Activated T-helper 1 cell treated with anti-CD3 and anti-CD28 coated beads, Interleukin-12 subunit alpha, Interleukin-12 subunit beta, Interleukin-2, Interleukin-4 antibody, amounts not matched to agents 30 ng/mL and 10 ng/mL and 1 ng/mL, durations not matched to agents 14 hours and 24 hours and 36 hours (primary cell): Measurements from ENCODE around the gene DUS2. TPM values are rescaled to one million over a fixed set of nuclear protein-coding genes. Genes with fewer than 3 reads are reported as not detected.
A peak's percentile ranks its signal among the peaks of the same experiment; 100 is the strongest.
"Not testable (repeated sequence)": the region's sequence is repeated elsewhere in the genome, so short reads cannot be mapped to it uniquely, and the experiment has no call there.

Experiments used
- DNase-seq: peaks from one replicate; pipeline ENCODE4 v3.0.0; 2021; ENCODE audit warnings: low spot score
- H3K27ac Mint-ChIP-seq: one replicate; pipeline ENCODE4 v1.8.0; 2021; ENCODE audit warnings: mild to moderate bottlenecking, mixed read lengths
- H3K27me3 Mint-ChIP-seq: one replicate; pipeline ENCODE4 v1.8.0; 2022; ENCODE audit warnings: mild to moderate bottlenecking, moderate library complexity, mixed read lengths; ENCODE audit not compliant: insufficient read depth
- H3K36me3 Mint-ChIP-seq: one replicate; pipeline ENCODE4 v1.8.0; 2021; ENCODE audit warnings: low read depth, mixed read lengths
- H3K4me1 Mint-ChIP-seq: one replicate; pipeline ENCODE4 v1.8.0; 2021; ENCODE audit warnings: low read depth, mixed read lengths
- H3K4me3 Mint-ChIP-seq: one replicate; pipeline ENCODE4 v1.8.0; 2021; ENCODE audit warnings: mild to moderate bottlenecking, moderate library complexity, mixed read lengths
- H3K9me3 Mint-ChIP-seq: one replicate; pipeline ENCODE4 v1.8.0; 2021; ENCODE audit warnings: mixed read lengths
- intact Hi-C: fragments of 100-400 bp; cut with micrococcal nuclease; formaldehyde crosslinking; loops from one replicate; pipeline ENCODE4 v1.15.1; 2024
- total RNA-seq: library from RNA; stranded (reverse); gene quantifications from 2 replicates; pipeline ENCODE4 v1.2.3, GENCODE V29; 2022

DUS2 gene
- total RNA-seq, 1 donor from 2014 or later: 34.7 TPM

DNA sequence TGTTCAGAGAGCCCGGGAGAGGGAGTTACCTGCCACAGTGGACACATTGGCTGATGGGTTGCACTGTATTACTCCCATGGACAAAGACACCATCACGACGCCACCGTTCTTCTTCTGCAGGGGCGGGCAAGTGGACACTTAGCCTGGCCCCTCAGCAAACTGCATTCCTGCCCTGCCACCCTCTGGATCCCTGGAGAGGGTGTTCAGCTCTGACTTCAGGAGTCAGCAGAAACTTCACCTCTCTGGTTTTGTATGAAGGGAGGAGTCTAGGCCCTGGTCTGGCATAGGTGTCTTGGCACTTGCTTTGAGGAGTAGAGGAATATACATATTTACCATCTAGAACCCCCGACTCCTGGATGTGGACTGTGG is 33.1 kb upstream of the DUS2 start:
- H3K4me1 Mint-ChIP-seq: peaks cover 14% of the 10 kb centered on the region
- intact Hi-C loops: no loop called here

GRCh38 chr16:67992661-67993206 is 30.4 kb upstream of the DUS2 start:
- H3K4me3 Mint-ChIP-seq: no peak overlapping the region
- intact Hi-C loops: loop anchor here (1.0 kb wide), 6 partner anchors 8 to 237 kb away; partner anchors contain the start of genes DDX28, DUS2 and SLC12A4
- H3K4me1 Mint-ChIP-seq: peaks cover 22% of the 10 kb centered on the region
- H3K27ac Mint-ChIP-seq: peak overlapping the region; percentile 48
- DNase-seq: no peak
- H3K27me3 Mint-ChIP-seq: no peaks in the 10 kb centered on the region
- H3K36me3 Mint-ChIP-seq: no peaks in the 10 kb centered on the region
- H3K9me3 Mint-ChIP-seq: no peaks in the 10 kb centered on the region

More for the DNA sequence above, 33.1 kb upstream of the DUS2 start:
- H3K27ac Mint-ChIP-seq: no peak overlapping the region
- no peaks in the 10 kb centered on the region for H3K36me3 Mint-ChIP-seq
- no peak overlapping the region for H3K4me3 Mint-ChIP-seq
- no peaks in the 10 kb centered on the region for H3K27me3 Mint-ChIP-seq
- DNase-seq: no peak
- no peaks in the 10 kb centered on the region for H3K9me3 Mint-ChIP-seq

DNA sequence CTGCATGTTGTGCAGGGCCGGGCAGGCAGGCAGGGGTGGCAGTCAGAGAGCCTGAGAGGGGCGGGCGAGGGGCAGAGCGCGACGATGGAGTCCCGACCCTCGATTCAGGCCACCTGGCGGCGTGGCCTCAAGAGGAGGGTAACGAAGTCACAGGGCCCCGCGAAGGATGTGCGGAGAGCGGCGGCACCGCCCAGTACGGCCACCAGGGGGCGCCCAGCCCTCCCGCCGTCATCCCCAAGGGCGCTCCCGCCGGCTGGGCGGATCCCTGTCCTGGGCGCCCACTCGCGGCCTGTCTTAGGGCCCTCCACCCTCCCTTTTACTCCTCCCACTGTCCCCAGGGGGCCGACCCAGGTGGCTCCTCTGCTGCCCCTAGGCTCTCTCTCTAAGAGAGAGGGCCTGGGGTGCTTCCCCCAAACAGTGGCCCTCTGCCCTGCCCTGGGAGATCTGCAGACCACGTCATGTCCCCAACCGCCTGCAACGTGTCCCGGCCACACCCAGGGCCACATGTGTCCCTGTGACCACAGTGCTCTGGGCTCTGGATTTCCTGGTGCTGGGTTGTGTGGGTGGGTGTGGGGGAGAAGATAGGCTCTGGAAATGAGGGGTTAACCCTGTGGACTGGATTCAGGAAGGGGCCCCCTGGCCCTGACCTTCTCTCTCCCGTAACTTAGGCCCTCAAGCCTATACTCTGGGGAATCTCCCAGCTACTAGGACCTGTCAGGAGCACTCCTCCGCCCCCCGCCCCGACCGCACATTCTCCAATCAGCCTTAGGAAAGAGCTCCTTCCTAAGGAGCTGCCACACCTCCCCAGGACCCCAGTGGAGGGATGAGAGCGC is 29.7 kb upstream of the DUS2 start:
- Mint-ChIP-seq H3K36me3 (no peaks in the 10 kb centered on the region), H3K9me3 (no peaks in the 10 kb centered on the region), H3K4me1 (peaks cover 22% of the 10 kb centered on the region), H3K27ac (peak overlapping the region; percentile 95), H3K4me3 (peak overlapping the region; percentile 76), H3K27me3 (no peaks in the 10 kb centered on the region)
- DNase-seq: peak; percentile 81
- intact Hi-C loops: loop anchor here (1.0 kb wide), 6 partner anchors 9 to 236 kb away; partner anchors contain the start of genes DDX28, DUS2 and SLC12A4

DNA sequence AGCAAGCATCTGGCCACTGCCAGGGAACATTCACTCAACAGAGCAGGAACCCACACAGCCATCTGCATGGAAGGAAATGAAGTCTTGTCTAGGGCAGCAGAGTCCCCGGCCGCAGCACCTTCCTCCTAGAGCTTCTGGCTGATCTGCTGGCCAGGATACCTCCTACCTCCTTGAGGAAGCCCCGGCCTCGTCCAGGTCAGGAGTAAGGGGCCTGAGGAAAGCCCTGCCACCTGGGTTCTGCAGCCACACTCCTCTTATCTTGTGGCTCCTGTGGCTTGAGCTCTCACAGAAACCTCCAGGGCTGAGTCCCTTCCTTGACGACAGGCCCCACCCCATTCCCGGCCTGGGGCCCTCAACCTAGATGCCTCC is 29.1 kb upstream of the DUS2 start:
- H3K27me3 Mint-ChIP-seq, DNase-seq, intact Hi-C loops, H3K36me3 Mint-ChIP-seq, H3K9me3 Mint-ChIP-seq: not testable (repeated sequence)
- Mint-ChIP-seq H3K27ac (peak overlapping the region; percentile 95), H3K4me1 (peaks cover 26% of the 10 kb centered on the region), H3K4me3 (peak overlapping the region; percentile 76)

GRCh38 chr16:67995423-67995822 is 27.7 kb upstream of the DUS2 start:
- Mint-ChIP-seq H3K4me3 (peak overlapping the region; percentile 37), H3K27me3 (no peaks in the 10 kb centered on the region), H3K9me3 (no peaks in the 10 kb centered on the region), H3K4me1 (peaks cover 40% of the 10 kb centered on the region), H3K27ac (peak overlapping the region; percentile 77), H3K36me3 (peaks cover 2% of the 10 kb centered on the region)
- intact Hi-C loops: no loop called here
- no peak for DNase-seq

DNA sequence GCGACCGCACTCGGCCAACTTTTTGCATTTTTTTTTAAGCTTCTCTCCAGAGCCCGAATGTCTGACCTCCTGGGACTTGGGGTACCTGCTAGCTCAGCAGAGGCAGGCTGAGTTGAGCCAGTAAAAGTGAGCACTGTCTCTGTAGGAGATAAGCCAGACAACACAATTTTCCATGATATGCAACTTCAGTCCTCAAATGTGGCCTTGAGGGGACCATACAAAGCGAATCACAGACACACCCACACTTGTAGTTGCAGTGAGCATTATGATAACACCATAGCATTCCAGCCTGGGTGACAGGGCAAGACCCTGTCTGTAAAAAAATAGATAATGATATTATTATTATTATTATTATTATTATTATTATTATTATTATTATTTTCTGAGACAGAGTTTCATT is 26.4 kb upstream of the DUS2 start:
- no peak for DNase-seq
- intact Hi-C loops: no loop called here
- H3K9me3 Mint-ChIP-seq: no peaks in the 10 kb centered on the region
- peaks cover 43% of the 10 kb centered on the region for H3K4me1 Mint-ChIP-seq
- H3K27ac Mint-ChIP-seq: no peak overlapping the region
- H3K4me3 Mint-ChIP-seq: no peak overlapping the region
- H3K36me3 Mint-ChIP-seq: peaks cover 2% of the 10 kb centered on the region
- no peaks in the 10 kb centered on the region for H3K27me3 Mint-ChIP-seq

GRCh38 chr16:67998231-67998778 is 24.8 kb upstream of the DUS2 start:
- H3K4me3 Mint-ChIP-seq, H3K9me3 Mint-ChIP-seq, DNase-seq, H3K36me3 Mint-ChIP-seq, H3K27me3 Mint-ChIP-seq, intact Hi-C loops: not testable (repeated sequence)
- H3K27ac Mint-ChIP-seq: peak overlapping the region; percentile 94
- H3K4me1 Mint-ChIP-seq: peaks cover 43% of the 10 kb centered on the region

GRCh38 chr16:67998779-67999688 is 24.1 kb upstream of the DUS2 start, which contains the start of gene DPEP2:
DPEP2 (minus strand) TSS chr16:67999484; CDS start chr16:67993212, 6,272 bp downstream.
- H3K27me3 Mint-ChIP-seq, H3K36me3 Mint-ChIP-seq, intact Hi-C loops, H3K9me3 Mint-ChIP-seq: not testable (repeated sequence)
- DNase-seq: peak; percentile 44
- Mint-ChIP-seq H3K27ac (peak within 1 kb of the TSS; percentile 94), H3K4me3 (peak within 1 kb of the TSS; percentile 85), H3K4me1 (peaks cover 36% of the 10 kb centered on the region)

GRCh38 chr16:67999985-68000384 is 23.1 kb upstream of the DUS2 start:
- H3K9me3 Mint-ChIP-seq: no peaks in the 10 kb centered on the region
- peaks cover 34% of the 10 kb centered on the region for H3K4me1 Mint-ChIP-seq
- peaks cover 2% of the 10 kb centered on the region for H3K36me3 Mint-ChIP-seq
- no peak for DNase-seq
- no peaks in the 10 kb centered on the region for H3K27me3 Mint-ChIP-seq
- H3K27ac Mint-ChIP-seq: peak overlapping the region; percentile 94
- H3K4me3 Mint-ChIP-seq: peak overlapping the region; percentile 85
- intact Hi-C loops: no loop called here

DNA sequence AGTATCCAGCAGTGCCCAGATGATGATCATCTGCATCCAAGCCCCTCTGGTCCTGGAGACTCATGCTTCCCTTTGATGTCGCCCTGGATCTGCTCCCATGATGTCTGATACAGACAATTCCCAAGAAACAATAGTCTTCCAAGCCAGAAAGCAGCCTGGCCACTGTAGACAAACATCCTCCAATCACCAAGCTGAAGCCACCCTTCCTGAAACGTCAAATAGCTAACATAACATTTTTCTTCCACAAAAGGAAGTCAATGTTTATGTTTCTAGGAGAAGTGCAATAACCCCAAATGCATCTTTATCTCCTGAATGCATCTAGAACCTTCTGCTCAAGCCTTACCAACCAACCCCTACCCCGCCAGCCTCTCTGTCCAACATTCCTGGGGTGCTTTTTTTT is 22.6 kb upstream of the DUS2 start:
- peaks cover 34% of the 10 kb centered on the region for H3K4me1 Mint-ChIP-seq
- DNase-seq: no peak
- H3K27me3 Mint-ChIP-seq: no peaks in the 10 kb centered on the region
- no peaks in the 10 kb centered on the region for H3K9me3 Mint-ChIP-seq
- H3K4me3 Mint-ChIP-seq: peak overlapping the region; percentile 85
- H3K27ac Mint-ChIP-seq: peak overlapping the region; percentile 72
- H3K36me3 Mint-ChIP-seq: peaks cover 2% of the 10 kb centered on the region
- intact Hi-C loops: no loop called here

DNA sequence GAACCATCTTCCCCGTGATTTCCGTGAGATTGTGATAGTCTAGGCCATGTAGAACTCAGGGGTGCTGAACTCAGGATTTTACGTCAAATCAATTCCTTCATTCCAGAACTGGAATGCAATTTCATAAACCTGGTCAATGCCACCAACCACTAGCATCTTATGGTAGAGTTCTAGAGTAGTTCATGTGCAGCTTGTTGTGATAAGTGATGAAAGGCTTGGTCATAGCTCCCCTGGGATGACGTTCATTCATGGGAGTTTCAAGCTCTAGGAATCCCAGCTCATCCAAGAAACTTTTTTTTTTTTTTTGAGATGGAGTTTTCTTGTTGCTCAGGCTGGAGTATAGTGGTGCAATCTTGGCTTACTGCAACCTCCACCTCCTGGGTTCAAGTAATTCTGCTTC is 20.1 kb upstream of the DUS2 start:
- DNase-seq: no peak
- Mint-ChIP-seq H3K27me3 (no peaks in the 10 kb centered on the region), H3K4me3 (no peak overlapping the region), H3K36me3 (peaks cover 2% of the 10 kb centered on the region), H3K9me3 (no peaks in the 10 kb centered on the region), H3K27ac (no peak overlapping the region), H3K4me1 (peaks cover 41% of the 10 kb centered on the region)
- intact Hi-C loops: no loop called here

DNA sequence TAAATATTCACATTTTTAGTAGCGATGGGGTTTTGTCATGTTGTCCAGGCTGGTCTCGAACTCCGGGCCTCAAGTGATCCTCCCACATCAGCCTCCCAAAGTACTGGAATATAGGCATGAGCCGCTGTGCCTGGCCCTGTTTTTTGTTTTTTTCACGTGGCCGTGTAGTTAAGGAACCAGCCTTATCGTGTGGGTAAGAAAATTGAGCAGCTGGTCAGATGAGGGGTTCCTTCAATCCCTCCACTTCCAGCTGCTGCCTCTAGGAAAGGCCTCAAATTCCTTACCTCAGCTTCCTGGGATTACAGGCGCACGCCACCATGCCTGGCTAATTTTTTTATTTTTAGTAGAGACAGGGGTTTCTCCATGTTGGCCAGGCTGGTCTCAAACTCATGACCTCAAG is 17.9 kb upstream of the DUS2 start:
- intact Hi-C loops: no loop called here
- Mint-ChIP-seq H3K4me3 (no peak overlapping the region), H3K27me3 (no peaks in the 10 kb centered on the region), H3K4me1 (peaks cover 25% of the 10 kb centered on the region), H3K27ac (peak overlapping the region; percentile 91), H3K9me3 (no peaks in the 10 kb centered on the region), H3K36me3 (no peaks in the 10 kb centered on the region)
- DNase-seq: no peak
